ENCODE results near the gene ARSJ. TPM values are rescaled to one million over a fixed set of nuclear protein-coding genes. Genes with fewer than 3 reads are reported as not detected.

The ARSJ gene
- total and polyA plus RNA-seq, 2 of the 8 experiments (the other 6 are each of a cell fraction or from before 2014, with no cell fraction given): 1.4 to 6.3 TPM

- TF ChIP-seq CHD7 (IDR thresholded peaks at IDR 0.05; ENCODE audit: insufficient replicate concordance, low read length): no peak
- no peak for TF ChIP-seq SP4 (IDR thresholded peaks at IDR 0.05; ENCODE audit: low read length)
- no peak for TF ChIP-seq JUND (IDR thresholded peaks at IDR 0.05; ENCODE audit: low read length)
- no peak for TF ChIP-seq TAF7 (optimal IDR thresholded peaks at IDR 0.05; ENCODE audit: borderline replicate concordance, low read depth, low read length)
- no peak for TF ChIP-seq TBP (IDR thresholded peaks at IDR 0.05; ENCODE audit: low read depth, low read length)
- no peak for TF ChIP-seq CTBP2 (IDR thresholded peaks at IDR 0.05; ENCODE audit: borderline replicate concordance, insufficient read depth, insufficient read length, low read length)
Measured at GRCh38 chr4:114012749-114013148, 33.3 kb upstream of the ARSJ start (continued).

Measured in H1 (cell line).